ENCODE measurements around the gene NKAIN2. TPM values are rescaled to one million over a fixed set of nuclear protein-coding genes. Genes with fewer than 3 reads are reported as not detected.
A peak's percentile ranks its signal among the peaks of the same experiment; 100 is the strongest.

NKAIN2 gene
- total and polyA plus RNA-seq, 7 donors = 0.08 to 13.5 (median 1.1) TPM

DNA sequence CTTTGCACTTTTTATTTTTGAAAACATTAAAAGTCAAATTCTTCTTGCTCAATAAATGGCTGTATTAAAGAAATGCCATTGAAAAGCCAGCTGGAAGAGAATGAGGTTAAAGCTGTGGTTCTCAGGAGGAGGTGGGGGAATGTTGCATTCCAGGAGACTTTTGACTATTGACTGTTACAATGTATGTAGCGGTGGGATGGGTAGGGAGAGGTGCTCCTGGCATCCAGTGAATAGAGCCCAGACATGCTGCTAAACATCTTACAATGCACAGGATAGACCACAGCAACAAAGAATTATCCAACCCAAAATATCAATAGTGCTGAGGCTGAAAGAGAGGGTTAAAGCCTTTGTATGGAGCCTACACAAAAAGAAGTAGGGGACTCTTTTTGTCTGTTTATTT, 295.9 kb downstream of the NKAIN2 start:
- no peak for DNase-seq
- no peaks in the 10 kb centered on the region for H3K36me3 ChIP-seq (ENCODE audit: insufficient read depth in 1 of 2, low read depth in 1 of 2)
- H3K27ac ChIP-seq = no peak overlapping the region
- WGBS, 3 donors = 85 to 92% (median 88%) methylated on average over 1 of the region's 1 CpG
- H3K27me3 ChIP-seq (ENCODE audit: insufficient read depth in 3 of 3, low read length in 2 of 3) = no peaks in the 10 kb centered on the region
- H3K4me3 ChIP-seq = no peak overlapping the region
- intact Hi-C loops (cut with DNase I) = no loop called here
- peaks cover 14% of the 10 kb centered on the region for H3K4me1 ChIP-seq
- no peaks in the 10 kb centered on the region for H3K9me3 ChIP-seq
- ATAC-seq = no peak
- TF ChIP-seq, protein P1, sequence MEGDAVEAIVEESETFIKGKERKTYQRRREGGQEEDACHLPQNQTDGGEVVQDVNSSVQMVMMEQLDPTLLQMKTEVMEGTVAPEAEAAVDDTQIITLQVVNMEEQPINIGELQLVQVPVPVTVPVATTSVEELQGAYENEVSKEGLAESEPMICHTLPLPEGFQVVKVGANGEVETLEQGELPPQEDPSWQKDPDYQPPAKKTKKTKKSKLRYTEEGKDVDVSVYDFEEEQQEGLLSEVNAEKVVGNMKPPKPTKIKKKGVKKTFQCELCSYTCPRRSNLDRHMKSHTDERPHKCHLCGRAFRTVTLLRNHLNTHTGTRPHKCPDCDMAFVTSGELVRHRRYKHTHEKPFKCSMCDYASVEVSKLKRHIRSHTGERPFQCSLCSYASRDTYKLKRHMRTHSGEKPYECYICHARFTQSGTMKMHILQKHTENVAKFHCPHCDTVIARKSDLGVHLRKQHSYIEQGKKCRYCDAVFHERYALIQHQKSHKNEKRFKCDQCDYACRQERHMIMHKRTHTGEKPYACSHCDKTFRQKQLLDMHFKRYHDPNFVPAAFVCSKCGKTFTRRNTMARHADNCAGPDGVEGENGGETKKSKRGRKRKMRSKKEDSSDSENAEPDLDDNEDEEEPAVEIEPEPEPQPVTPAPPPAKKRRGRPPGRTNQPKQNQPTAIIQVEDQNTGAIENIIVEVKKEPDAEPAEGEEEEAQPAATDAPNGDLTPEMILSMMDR (IDR thresholded peaks at IDR 0.05) = no peak

DNA sequence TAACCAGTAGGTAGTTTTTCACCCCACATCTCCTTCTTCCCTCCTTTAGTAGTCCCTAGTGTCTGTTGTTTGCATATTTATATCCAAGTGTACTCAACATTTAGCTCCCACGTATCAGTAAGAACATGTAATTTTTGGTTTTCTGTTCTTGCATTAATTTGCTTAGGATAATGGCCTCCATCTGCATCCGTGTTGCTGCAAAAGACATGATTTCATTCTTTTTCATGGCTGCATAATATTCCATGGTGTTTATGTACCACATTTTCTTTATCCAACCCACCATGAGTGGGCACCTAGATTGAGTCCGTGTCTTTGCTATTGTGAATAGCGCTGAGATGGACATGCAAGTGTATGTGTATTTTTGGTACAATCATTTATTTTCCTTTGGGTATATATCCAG, 306.8 kb downstream of the NKAIN2 start:
- no peaks in the 10 kb centered on the region for H3K27me3 ChIP-seq (ENCODE audit: insufficient read depth in 3 of 3, low read length in 2 of 3)
- H3K36me3 ChIP-seq (ENCODE audit: insufficient read depth in 1 of 2, low read depth in 1 of 2) = no peaks in the 10 kb centered on the region
- 60 to 80% (median 72%) methylated on average over 4 of the region's 4 CpGs for WGBS, 3 donors
- H3K27ac ChIP-seq = no peak overlapping the region
- no peak overlapping the region for H3K4me3 ChIP-seq
- H3K4me1 ChIP-seq = no peaks in the 10 kb centered on the region
- intact Hi-C loops (cut with DNase I) = no loop called here
- TF ChIP-seq, protein P1 (IDR thresholded peaks at IDR 0.05) = no peak
- H3K9me3 ChIP-seq = no peaks in the 10 kb centered on the region
- no peak for ATAC-seq
- no peak for DNase-seq

DNA sequence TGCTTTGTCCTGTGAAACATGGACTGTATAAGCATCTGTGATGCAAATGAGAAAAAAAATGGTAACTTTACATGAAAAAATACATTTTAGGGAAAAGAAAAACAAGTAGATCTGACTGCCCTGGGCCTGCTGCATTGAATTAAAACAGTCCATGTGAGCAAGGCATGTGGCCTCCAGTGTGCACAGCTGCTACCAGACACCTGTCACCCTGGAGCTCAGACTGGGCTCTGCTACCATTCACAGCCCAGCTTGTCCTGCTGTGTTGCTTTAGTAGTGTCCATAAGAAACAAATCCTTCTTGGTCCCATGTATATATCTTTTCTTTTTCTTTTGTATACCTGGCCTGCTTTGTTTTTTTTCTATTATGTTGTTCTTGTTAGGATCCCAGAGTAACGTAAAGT, 315.9 kb downstream of the NKAIN2 start:
- peak overlapping the region; percentile 64 for H3K27ac ChIP-seq
- TF ChIP-seq, protein P1 (IDR thresholded peaks at IDR 0.05) = no peak
- no peak for DNase-seq
- H3K9me3 ChIP-seq = no peaks in the 10 kb centered on the region
- H3K4me3 ChIP-seq = peak overlapping the region; percentile 20
- peak; percentile 89 to 98 (median 94) for ATAC-seq
- H3K27me3 ChIP-seq (ENCODE audit: insufficient read depth in 3 of 3, low read length in 2 of 3) = no peaks in the 10 kb centered on the region
- intact Hi-C loops (cut with DNase I) = no loop called here
- WGBS, 3 donors = 41 to 63% (median 48%) methylated on average over 1 of the region's 1 CpG
- H3K36me3 ChIP-seq (ENCODE audit: insufficient read depth in 1 of 2, low read depth in 1 of 2) = no peaks in the 10 kb centered on the region
- H3K4me1 ChIP-seq = peaks cover 21% of the 10 kb centered on the region

DNA sequence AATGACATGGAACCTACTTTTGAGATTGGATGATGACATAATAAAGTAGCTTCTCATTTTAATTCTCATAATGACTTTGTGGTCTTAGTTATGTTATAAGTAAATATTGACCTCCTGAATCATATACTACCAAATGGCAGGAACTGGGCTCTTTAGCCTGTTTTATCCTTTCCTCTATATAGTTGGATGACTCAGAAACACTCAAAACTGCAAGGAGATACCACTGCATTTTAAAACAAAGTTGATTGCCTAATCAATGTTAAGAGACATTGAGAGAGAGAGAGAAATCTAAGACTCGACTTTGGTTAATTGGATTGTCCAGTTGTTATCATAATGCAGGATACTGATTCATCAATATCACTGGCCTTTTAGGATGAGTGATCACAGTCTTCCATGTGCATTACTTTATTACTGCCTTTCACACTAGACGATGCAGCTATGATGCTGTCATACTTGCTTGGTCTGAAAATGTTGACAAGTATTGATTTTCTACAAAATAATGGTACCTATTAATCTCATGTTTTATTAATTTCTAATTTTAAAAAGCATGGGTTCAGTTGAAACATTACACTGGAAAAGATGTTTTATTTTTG, 320.0 kb downstream of the NKAIN2 start:
- no peaks in the 10 kb centered on the region for H3K36me3 ChIP-seq (ENCODE audit: insufficient read depth in 1 of 2, low read depth in 1 of 2)
- 83 to 90% (median 84%) methylated on average over 2 of the region's 2 CpGs for WGBS, 3 donors
- H3K27me3 ChIP-seq (ENCODE audit: insufficient read depth in 3 of 3, low read length in 2 of 3) = no peaks in the 10 kb centered on the region
- TF ChIP-seq, protein P1 (IDR thresholded peaks at IDR 0.05) = no peak
- H3K9me3 ChIP-seq = no peaks in the 10 kb centered on the region
- no peak overlapping the region for H3K4me3 ChIP-seq
- intact Hi-C loops (cut with DNase I) = no loop called here
- peaks cover 14% of the 10 kb centered on the region for H3K4me1 ChIP-seq
- H3K27ac ChIP-seq = no peak overlapping the region
- ATAC-seq (no peak), DNase-seq (no peak)

DNA sequence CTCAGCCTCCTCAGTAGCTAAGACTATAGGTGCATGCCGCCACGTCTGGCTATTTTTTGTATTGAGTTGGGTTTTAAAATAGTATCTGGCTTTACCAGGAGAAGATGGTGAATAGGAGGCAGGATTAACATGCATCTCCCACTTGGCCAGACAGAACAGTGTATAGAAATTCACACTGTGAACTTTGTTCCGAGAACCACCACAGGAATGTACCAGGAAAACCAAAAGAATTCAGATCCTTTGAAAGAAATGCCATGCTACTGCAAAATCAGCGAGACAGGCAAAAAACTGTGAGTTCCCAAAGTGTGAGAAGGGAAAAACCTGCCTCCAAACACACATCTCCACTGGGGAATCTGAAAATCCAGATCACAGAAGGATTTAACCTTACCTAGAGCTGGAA, 327.6 kb downstream of the NKAIN2 start:
- Histone ChIP-seq H3K27ac (no peak overlapping the region), H3K9me3 (no peaks in the 10 kb centered on the region), H3K4me1 (no peaks in the 10 kb centered on the region), H3K4me3 (no peak overlapping the region), H3K27me3 (ENCODE audit: insufficient read depth in 3 of 3, low read length in 2 of 3) (no peaks in the 10 kb centered on the region), H3K36me3 (ENCODE audit: insufficient read depth in 1 of 2, low read depth in 1 of 2) (no peaks in the 10 kb centered on the region)
- DNase-seq (no peak), ATAC-seq (no peak)
- intact Hi-C loops (cut with DNase I) = no loop called here
- TF ChIP-seq, protein P1 (IDR thresholded peaks at IDR 0.05) = no peak
- whole genome bisulfite sequencing, 3 donors = 80 to 85% (median 83%) methylated on average over 4 of the region's 4 CpGs
